Measurements from ENCODE around the gene LLGL2.

LLGL2 gene

GRCh38 chr17:75553295-75554110 lies 28.0 kb downstream of the LLGL2 start:
- no peak for DNase-seq

- no peak for DNase-seq
Observed at GRCh38 chr17:75555679-75556153, 30.2 kb downstream of the LLGL2 start.

- peak; percentile 61 for DNase-seq
Observed at GRCh38 chr17:75557075-75557851, 31.8 kb downstream of the LLGL2 start.

GRCh38 chr17:75557852-75558665 lies 32.6 kb downstream of the LLGL2 start:
- DNase-seq, result no peak

DNA sequence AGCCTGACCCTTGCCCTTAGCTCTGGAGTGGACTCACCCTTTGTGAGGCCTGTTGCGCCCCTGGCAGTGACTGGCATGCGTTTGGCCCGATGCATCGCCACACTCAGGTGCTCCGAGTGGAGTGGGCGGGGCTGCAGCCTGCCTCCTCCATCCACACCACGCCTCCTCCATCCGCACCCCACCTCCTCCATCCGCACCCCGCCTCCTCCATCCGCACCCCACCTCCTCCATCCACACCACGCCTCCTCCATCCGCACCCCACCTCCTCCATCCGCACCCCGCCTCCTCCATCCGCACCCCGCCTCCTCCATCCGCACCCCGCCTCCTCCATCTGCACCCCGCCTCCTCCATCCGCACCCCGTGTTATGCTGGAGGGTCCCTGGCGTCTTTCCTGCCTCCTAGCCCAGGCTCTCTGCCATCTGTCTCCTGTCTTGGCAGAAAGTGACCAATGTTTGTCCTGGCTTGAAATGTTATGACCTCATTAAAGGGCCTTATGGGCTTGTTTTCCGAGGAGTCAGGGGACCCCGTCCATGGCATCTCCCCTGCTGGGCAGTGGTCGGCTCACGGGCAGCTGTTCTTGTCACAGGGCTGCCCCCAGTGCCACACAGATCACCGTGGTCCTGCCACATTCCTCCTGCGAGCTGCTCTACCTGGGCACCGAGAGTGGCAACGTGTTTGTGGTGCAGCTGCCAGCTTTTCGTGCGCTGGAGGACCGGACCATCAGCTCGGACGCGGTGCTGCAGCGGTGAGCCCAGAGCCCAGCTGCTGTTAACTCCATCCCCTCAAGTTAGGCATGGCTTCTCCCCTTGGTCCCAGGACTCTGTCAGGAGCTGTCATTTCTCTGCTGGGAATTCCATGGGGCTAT lies 33.4 kb downstream of the LLGL2 start:
- DNase-seq, result no peak

DNA sequence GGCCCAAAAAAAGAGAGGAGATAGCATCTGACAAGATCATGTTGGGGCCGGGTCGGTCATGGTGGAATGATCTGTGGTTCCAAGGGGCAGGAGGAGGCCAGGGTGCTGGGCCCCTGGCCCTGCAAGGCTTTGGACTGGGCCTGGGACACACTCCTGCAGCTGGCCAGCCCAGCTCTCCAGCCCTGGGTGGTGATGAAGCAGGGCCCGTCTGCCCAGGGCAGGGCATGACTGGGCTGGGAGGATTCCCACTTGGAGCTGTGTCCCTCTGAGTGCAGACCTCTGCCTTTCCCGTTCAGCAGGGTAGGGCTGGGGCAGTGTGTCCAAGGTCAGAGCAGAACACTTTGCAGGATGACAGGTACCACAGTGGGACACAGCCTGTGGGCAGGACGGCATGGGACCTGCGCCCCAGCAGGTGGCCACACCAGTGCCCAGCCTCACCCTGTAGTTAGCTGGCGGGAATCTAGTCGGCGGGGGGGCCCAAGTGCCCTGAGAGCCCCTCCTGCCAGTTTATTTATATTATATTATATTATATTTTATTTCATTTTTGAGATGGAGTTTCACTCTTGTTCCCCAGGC lies 34.5 kb downstream of the LLGL2 start:
- DNase-seq, result no peak

- no peak for DNase-seq
Observed at GRCh38 chr17:75561927-75562603, 36.6 kb downstream of the LLGL2 start.

DNA sequence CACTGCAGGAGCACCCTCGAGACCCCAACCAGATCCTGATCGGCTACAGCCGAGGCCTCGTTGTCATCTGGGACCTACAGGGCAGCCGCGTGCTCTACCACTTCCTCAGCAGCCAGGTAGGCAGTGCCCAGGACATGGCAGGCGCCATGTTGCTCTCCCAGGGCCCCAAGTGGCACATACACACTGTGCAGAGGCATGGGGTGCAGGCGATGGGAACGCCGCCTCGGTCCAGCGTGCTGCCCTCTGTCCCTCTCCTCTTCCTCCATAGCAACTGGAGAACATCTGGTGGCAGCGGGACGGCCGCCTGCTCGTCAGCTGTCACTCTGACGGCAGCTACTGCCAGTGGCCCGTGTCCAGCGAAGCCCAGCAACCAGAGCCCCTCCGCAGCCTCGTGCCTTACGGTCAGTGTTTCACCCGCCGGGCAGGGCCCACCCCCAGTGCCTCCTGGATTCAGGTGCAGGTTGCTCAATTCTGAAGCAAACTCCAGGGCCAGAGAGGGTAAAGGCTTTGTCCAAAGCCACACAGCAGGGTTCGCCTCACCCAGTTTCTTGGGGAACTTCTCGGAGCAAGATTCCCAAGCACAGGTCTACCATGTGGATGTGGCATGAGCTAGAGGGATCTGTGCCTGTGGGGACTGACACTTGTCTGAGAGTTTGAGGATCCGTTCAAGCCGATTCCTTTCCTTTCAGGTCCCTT lies 37.7 kb downstream of the LLGL2 start:
- DNase-seq, result no peak

- DNase-seq, result no peak
Observed at GRCh38 chr17:75564195-75564594, 38.7 kb downstream of the LLGL2 start.

GRCh38 chr17:75565066-75565465 lies 39.6 kb downstream of the LLGL2 start:
- DNase-seq, result no peak

GRCh38 chr17:75565618-75566017 lies 40.1 kb downstream of the LLGL2 start:
- DNase-seq, result no peak

GRCh38 chr17:75566416-75566815 lies 40.9 kb downstream of the LLGL2 start:
- no peak for DNase-seq

- DNase-seq, result no peak
Observed at GRCh38 chr17:75566834-75567233, 41.3 kb downstream of the LLGL2 start.

DNA sequence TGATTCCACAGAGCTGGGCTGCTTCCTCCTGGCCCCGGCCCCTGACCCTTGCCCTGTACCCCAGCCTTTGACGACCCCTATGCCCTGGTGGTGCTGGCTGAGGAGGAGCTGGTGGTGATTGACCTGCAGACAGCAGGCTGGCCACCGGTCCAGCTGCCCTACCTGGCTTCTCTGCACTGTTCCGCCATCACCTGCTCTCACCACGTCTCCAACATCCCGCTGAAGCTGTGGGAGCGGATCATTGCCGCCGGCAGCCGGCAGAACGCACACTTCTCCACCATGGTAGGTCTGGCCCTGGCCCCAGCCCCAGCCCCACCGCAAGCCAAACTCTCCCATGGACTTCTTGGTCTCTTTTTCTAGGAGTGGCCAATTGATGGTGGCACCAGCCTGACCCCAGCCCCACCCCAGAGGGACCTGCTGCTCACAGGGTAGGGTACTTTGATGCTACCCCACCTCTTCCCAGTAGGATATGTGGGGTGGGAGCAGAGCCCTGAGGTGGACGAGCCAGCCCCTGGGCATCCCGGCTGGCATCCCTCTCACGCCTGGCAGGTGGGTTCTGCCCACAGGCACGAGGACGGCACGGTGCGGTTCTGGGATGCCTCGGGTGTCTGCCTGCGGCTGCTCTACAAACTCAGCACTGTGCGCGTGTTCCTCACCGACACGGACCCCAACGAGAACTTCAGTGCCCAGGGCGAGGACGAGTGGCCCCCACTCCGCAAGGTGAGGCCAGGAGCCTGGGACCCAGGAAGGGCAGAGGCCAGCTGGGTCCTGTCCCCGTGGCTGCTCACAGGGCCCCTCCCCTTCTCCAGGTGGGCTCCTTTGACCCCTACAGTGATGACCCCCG lies 43.1 kb downstream of the LLGL2 start:
- no peak for DNase-seq

- no peak for DNase-seq
Observed at GRCh38 chr17:75570034-75570676, 44.7 kb downstream of the LLGL2 start.

GRCh38 chr17:75570772-75571171 lies 45.3 kb downstream of the LLGL2 start:
- DNase-seq, result no peak

GRCh38 chr17:75571197-75571884 lies 45.8 kb downstream of the LLGL2 start:
- no peak for DNase-seq

- DNase-seq, result no peak
Observed at GRCh38 chr17:75571885-75572215, 46.4 kb downstream of the LLGL2 start.
